Glutamatergic neuron (in vitro differentiated cells): Measurements from ENCODE around the gene TUBGCP6. TPM values are rescaled to one million over a fixed set of nuclear protein-coding genes. Genes with fewer than 3 reads are reported as not detected.
A peak's percentile ranks its signal among the peaks of the same experiment; 100 is the strongest.

Experiments
- DNase-seq: peaks from one replicate; pipeline ENCODE4 v3.0.0; 2022
- H3K27ac Mint-ChIP-seq: one replicate; pipeline ENCODE4 v1.8.0; 2020; ENCODE audit warnings: mild to moderate bottlenecking, mixed read lengths, inconsistent platforms; ENCODE audit not compliant: unreplicated experiment
- H3K27me3 Mint-ChIP-seq: one replicate; pipeline ENCODE4 v1.8.0; 2020; ENCODE audit warnings: mild to moderate bottlenecking, moderate library complexity, mixed read lengths, inconsistent platforms; ENCODE audit not compliant: unreplicated experiment
- H3K36me3 Mint-ChIP-seq: one replicate; pipeline ENCODE4 v1.8.0; 2020; ENCODE audit warnings: mild to moderate bottlenecking, mixed read lengths, inconsistent platforms; ENCODE audit not compliant: unreplicated experiment
- H3K4me1 Mint-ChIP-seq: one replicate; pipeline ENCODE4 v1.8.0; 2020; ENCODE audit warnings: mild to moderate bottlenecking, low read depth, mixed read lengths, inconsistent platforms; ENCODE audit not compliant: unreplicated experiment
- H3K4me3 Mint-ChIP-seq: one replicate; pipeline ENCODE4 v1.8.0; 2020; ENCODE audit warnings: mild to moderate bottlenecking, mixed read lengths, inconsistent platforms; ENCODE audit not compliant: unreplicated experiment
- H3K9me3 Mint-ChIP-seq: one replicate; pipeline ENCODE4 v1.8.0; 2020; ENCODE audit warnings: mild to moderate bottlenecking, moderate library complexity, mixed read lengths, inconsistent platforms; ENCODE audit not compliant: unreplicated experiment
- CTCF ChIP-seq: fragments of 200-600 bp; sonication (generic); IDR thresholded peaks from one replicate; pipeline ENCODE4 v1.5.0; 2021; ENCODE audit not compliant: partially characterized antibody, unreplicated experiment
- long read RNA-seq: library from polyadenylated mRNA; unstranded; transcript quantifications from one replicate; pipeline ENCODE4 v2.0.0, GENCODE V29; 2020; ENCODE audit not compliant: unreplicated experiment
- total RNA-seq: library from RNA; stranded (reverse); fragmentation: NEBNext Ultra II Directional; extraction: Animal tissue kit (Norgen Biotek cat#: 25700); gene quantifications from one replicate; pipeline ENCODE4 v1.2.1, GENCODE V29; 2021; ENCODE audit not compliant: unreplicated experiment

The TUBGCP6 gene
- total RNA-seq, result 51.0 TPM
- long read RNA-seq, partial matches to known transcripts, result 6 of 6 reads
- long read RNA-seq, other reads (novel, unspliced or antisense), result 0 of 6 reads

- peak; percentile 32 for TF ChIP-seq CTCF
- DNase-seq, result peak; percentile 95
- Mint-ChIP-seq H3K4me1 (peaks cover 4% of the 10 kb centered on the region), H3K27ac (peak within 1 kb of the TSS; percentile 90), H3K36me3 (no peaks in the 10 kb centered on the region), H3K27me3 (peaks cover 3% of the 10 kb centered on the region), H3K9me3 (peaks cover 8% of the 10 kb centered on the region), H3K4me3 (peak within 1 kb of the TSS; percentile 95)
Measured at GRCh38 chr22:50244420-50245213, at the start of gene TUBGCP6. Gene TUBGCP6, minus strand, starts transcription at chr22:50245023. Its CDS starts 564 bp downstream, at chr22:50244459.

- no peaks in the 10 kb centered on the region for H3K36me3 Mint-ChIP-seq
- peaks cover 3% of the 10 kb centered on the region for H3K9me3 Mint-ChIP-seq
- H3K27ac Mint-ChIP-seq, result no peak overlapping the region
- no peak for TF ChIP-seq CTCF
- H3K27me3 Mint-ChIP-seq, result no peaks in the 10 kb centered on the region
- H3K4me3 Mint-ChIP-seq, result no peak overlapping the region
- peaks cover 3% of the 10 kb centered on the region for H3K4me1 Mint-ChIP-seq
- DNase-seq, result no peak
Measured at GRCh38 chr22:50294319-50294656, 49.5 kb upstream of the TUBGCP6 start.

GRCh38 chr22:50293441-50294318 lies 48.9 kb upstream of the TUBGCP6 start:
- Mint-ChIP-seq H3K36me3 (no peaks in the 10 kb centered on the region), H3K9me3 (peaks cover 3% of the 10 kb centered on the region), H3K4me1 (peaks cover 3% of the 10 kb centered on the region), H3K27ac (no peak overlapping the region), H3K27me3 (no peaks in the 10 kb centered on the region), H3K4me3 (no peak overlapping the region)
- no peak for DNase-seq
- no peak for TF ChIP-seq CTCF

- Mint-ChIP-seq H3K9me3 (peaks cover 3% of the 10 kb centered on the region), H3K27ac (no peak overlapping the region), H3K4me1 (peaks cover 3% of the 10 kb centered on the region), H3K36me3 (no peaks in the 10 kb centered on the region), H3K27me3 (no peaks in the 10 kb centered on the region), H3K4me3 (no peak overlapping the region)
- no peak for TF ChIP-seq CTCF
- DNase-seq, result no peak
Measured at GRCh38 chr22:50292643-50293440, 48.0 kb upstream of the TUBGCP6 start.
